PC-3 (cell line): Measurements from ENCODE around the gene CDH16. TPM values are rescaled to one million over a fixed set of nuclear protein-coding genes. Genes with fewer than 3 reads are reported as not detected.

Experiments
- ATAC-seq: fragments of 200-7000 bp; cut with Tn5 transposase; 2 replicates; pipeline ENCODE4 v1.9.1; 2020; ENCODE audit warnings: mild to moderate bottlenecking, moderate library complexity
- BruUV-seq: library from RNA; stranded (reverse); fragments of 400-500 nt; replicated peaks from 2 replicates; lab custom pipeline; 2021; lab: Mats Ljungman, UMichigan
- CTCF ChIA-PET: fragments of 300-600 bp; sonication (Branson Sonifier 250); formaldehyde crosslinking; loops from one replicate; lab custom pipeline; 2022; ENCODE audit warnings: antibody characterized with exemption; lab: Charles Lee
- POLR2A ChIA-PET: fragments of 300-600 bp; sonication (Branson Sonifier 250); formaldehyde crosslinking; loops from one replicate; lab custom pipeline; 2022; ENCODE audit warnings: antibody characterized with exemption; ENCODE audit not compliant: unreplicated experiment; lab: Charles Lee
- DNase-seq: peaks from one replicate; pipeline ENCODE4 v3.0.0-alpha.2; 2015
- H2AFZ ChIP-seq: fragments of 300-600 bp; sonication (generic); 2 replicates; pipeline ENCODE4 v1.6.0; 2016; ENCODE audit warnings: antibody characterized with exemption, low read length
- H3F3A ChIP-seq: fragments of 300-600 bp; sonication (generic); one replicate; pipeline ENCODE4 v1.6.0; 2017; ENCODE audit warnings: antibody characterized with exemption, low read length, control low read depth, mild to moderate bottlenecking; ENCODE audit not compliant: unreplicated experiment
- H3K27ac ChIP-seq: fragments of 300-600 bp; sonication (generic); 2 replicates; pipeline ENCODE4 v1.5.1; 2016; ENCODE audit warnings: mild to moderate bottlenecking, low read length
- H3K27me3 ChIP-seq: fragments of 300-600 bp; sonication (generic); 2 replicates; pipeline ENCODE4 v1.6.1; 2016; ENCODE audit warnings: low read length, mixed read lengths
- H3K36me3 ChIP-seq: fragments of 300-600 bp; sonication (generic); 2 replicates; pipeline ENCODE4 v1.6.1; 2016; ENCODE audit warnings: low read depth, mixed run types, low read length, mixed read lengths
- H3K4me1 ChIP-seq: fragments of 300-600 bp; sonication (generic); 2 replicates; pipeline ENCODE4 v1.5.1; 2016; ENCODE audit warnings: low read length; ENCODE audit not compliant: insufficient read depth
- H3K4me2 ChIP-seq: fragments of 300-600 bp; sonication (generic); 2 replicates; pipeline ENCODE4 v1.6.0; 2016; ENCODE audit warnings: low read length
- H3K4me3 ChIP-seq: fragments of 300-600 bp; sonication (generic); 2 replicates; pipeline ENCODE4 v1.5.1; 2016; ENCODE audit warnings: mild to moderate bottlenecking, low read length, mixed read lengths
- H3K79me2 ChIP-seq: fragments of 300-600 bp; sonication (generic); 2 replicates; pipeline ENCODE4 v1.6.1; 2017; ENCODE audit warnings: low read length, mixed read lengths
- H3K9ac ChIP-seq: fragments of 300-600 bp; sonication (generic); 2 replicates; pipeline ENCODE4 v1.6.0; 2016; ENCODE audit warnings: mild to moderate bottlenecking, low read length
- H3K9me2 ChIP-seq: fragments of 300-600 bp; sonication (generic); replicated peaks from 2 replicates; pipeline ENCODE4 v1.6.1; 2016; ENCODE audit warnings: mixed run types, low read length, mixed read lengths
- H3K9me3 ChIP-seq: fragments of 300-600 bp; sonication (generic); 2 replicates; pipeline ENCODE4 v1.6.1; 2016; ENCODE audit warnings: low read length, mixed read lengths
- H4K20me1 ChIP-seq: fragments of 300-600 bp; sonication (generic); 2 replicates; pipeline ENCODE4 v1.6.1; 2016; ENCODE audit warnings: low read length, mixed read lengths
- CTCF ChIP-seq: fragments of 300-600 bp; sonication (generic); conservative IDR thresholded peaks from 2 replicates; pipeline ENCODE4 v1.5.1; 2017; ENCODE audit warnings: antibody characterized with exemption, low read depth, mild to moderate bottlenecking, low read length
- EZH2 ChIP-seq: fragments of 300-600 bp; sonication (generic); IDR thresholded peaks from one replicate; pipeline ENCODE4 v1.6.1; 2017; ENCODE audit warnings: antibody characterized with exemption, mild to moderate bottlenecking, low read length; ENCODE audit not compliant: unreplicated experiment
- EZH2phosphoT487 ChIP-seq: fragments of 300-600 bp; sonication (generic); IDR thresholded peaks from 2 replicates; pipeline ENCODE4 v1.6.1; 2018; ENCODE audit warnings: mild to moderate bottlenecking, antibody characterized with exemption, low read length, borderline replicate concordance
- intact Hi-C: fragments of 100-400 bp; cut with micrococcal nuclease; formaldehyde crosslinking; loops from 2 replicates; pipeline ENCODE4 v1.9.0; 2023
- total RNA-seq: library from RNA; depleted of rRNA; stranded (reverse); fragments of >200 nt; gene quantifications from 2 replicates; pipeline ENCODE4 v1.2.3, GENCODE V29; 2014

CDH16 gene
- total RNA-seq, 1 experiment from 2014 or later = not detected

- H3K4me3 ChIP-seq = no peak overlapping the region
- peaks cover 27% of the 10 kb centered on the region for H3K79me2 ChIP-seq
- ChIA-PET CTCF (no interaction called here), POLR2A (no interaction called here)
- H3K36me3 ChIP-seq = no peaks in the 10 kb centered on the region; the same call in 1 of the 2 replicates
- peaks cover 3% of the 10 kb centered on the region; the same call in 1 of the 2 replicates for H4K20me1 ChIP-seq
- ATAC-seq (no peak), DNase-seq (peak; percentile 67)
- peaks cover 16% of the 10 kb centered on the region; the same call in 1 of the 2 replicates for H3K4me1 ChIP-seq
- peaks cover 7% of the 10 kb centered on the region for H3K27me3 ChIP-seq
- H3K4me2 ChIP-seq = no peak overlapping the region
- no TSS peak for BruUV-seq
- H2AFZ ChIP-seq = no peak overlapping the region
- H3K27ac ChIP-seq = 0 out of 2 replicates have a peak overlapping the region, but pooled peaks have one; percentile 14
- TF ChIP-seq EZH2 = no peak
- intact Hi-C loops = no loop called here
- no peaks in the 10 kb centered on the region for H3K9me3 ChIP-seq
- H3K9ac ChIP-seq = no peak overlapping the region
- no peaks in the 10 kb centered on the region for H3K9me2 ChIP-seq
- no peaks in the 10 kb centered on the region for H3F3A ChIP-seq
These were observed 11.5 kb upstream of the CDH16 start for GRCh38 chr16:66930189-66930588.

- Histone ChIP-seq H3K27me3 (peaks cover 13% of the 10 kb centered on the region), H3K9me3 (no peaks in the 10 kb centered on the region), H3K4me2 (no peak overlapping the region), H3K4me1 (peaks cover 16% of the 10 kb centered on the region; the same call in 1 of the 2 replicates), H3K27ac (no peak overlapping the region), H3K36me3 (no peaks in the 10 kb centered on the region; the same call in 1 of the 2 replicates), H3K9ac (no peak overlapping the region), H3K79me2 (peaks cover 14% of the 10 kb centered on the region), H3K9me2 (no peaks in the 10 kb centered on the region), H3F3A (no peaks in the 10 kb centered on the region), H3K4me3 (no peak overlapping the region), H2AFZ (no peak overlapping the region), H4K20me1 (peaks cover 3% of the 10 kb centered on the region; the same call in 1 of the 2 replicates)
- BruUV-seq = no TSS peak
- POLR2A ChIA-PET = no interaction called here
- ATAC-seq = no peak
- intact Hi-C loops = no loop called here
- CTCF ChIA-PET = no interaction called here
- no peak for DNase-seq
- TF ChIP-seq EZH2phosphoT487 = no peak
- no peak for TF ChIP-seq EZH2
- peak; percentile 38; the same call in 1 of the 2 replicates for TF ChIP-seq CTCF
These were observed 10.2 kb upstream of the CDH16 start for GRCh38 chr16:66928702-66929388.

- Histone ChIP-seq H3K4me1 (peaks cover 11% of the 10 kb centered on the region; the same call in 1 of the 2 replicates), H3K9me2 (no peaks in the 10 kb centered on the region), H3K4me3 (no peak overlapping the region), H3K9ac (no peak overlapping the region), H3K9me3 (no peaks in the 10 kb centered on the region), H3K36me3 (no peaks in the 10 kb centered on the region; the same call in 1 of the 2 replicates), H3K27ac (no peak overlapping the region), H3K4me2 (no peak overlapping the region), H3F3A (no peaks in the 10 kb centered on the region), H3K27me3 (peaks cover 13% of the 10 kb centered on the region), H3K79me2 (peaks cover 7% of the 10 kb centered on the region), H2AFZ (no peak overlapping the region), H4K20me1 (no peaks in the 10 kb centered on the region)
- intact Hi-C loops = loop anchor here (1.0 kb wide), 1 partner anchor 35 kb away; no protein-coding TSS in a partner anchor
- TF ChIP-seq CTCF = no peak
- no peak for TF ChIP-seq EZH2phosphoT487
- no peak for TF ChIP-seq EZH2
- POLR2A ChIA-PET = no interaction called here
- no peak for DNase-seq
- ATAC-seq = no peak
- no TSS peak for BruUV-seq
- CTCF ChIA-PET = no interaction called here
These were observed 9.4 kb upstream of the CDH16 start for GRCh38 chr16:66927918-66928649.
